ENCODE data around the gene ABR.
"Not testable (repeated sequence)": the region's sequence is repeated elsewhere in the genome, so short reads cannot be mapped to it uniquely, and the experiment has no call there.

The ABR gene

GRCh38 chr17:1095090-1095852 lies 84.5 kb downstream of the ABR start:
- no peak for DNase-seq (ENCODE audit: low read depth)

DNA sequence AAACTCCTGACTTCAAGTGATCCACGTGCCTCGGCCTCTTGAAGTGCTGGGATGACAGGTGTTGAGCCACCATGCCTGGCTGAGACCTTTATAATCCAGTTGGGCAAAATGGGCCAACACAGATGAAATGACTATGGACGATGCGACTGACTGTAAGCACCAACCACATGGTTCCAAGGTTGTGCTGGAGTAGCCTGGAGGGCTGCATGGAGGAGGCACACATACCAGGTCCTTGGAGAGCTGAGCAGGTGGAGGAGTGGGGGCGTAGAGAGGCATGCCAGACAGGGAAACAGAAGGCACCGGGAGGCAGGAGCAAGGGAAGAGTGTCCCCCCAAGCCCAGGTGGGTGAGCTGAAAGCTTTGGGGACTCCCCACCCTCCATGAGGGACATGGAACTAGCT lies 85.2 kb downstream of the ABR start:
- DNase-seq (ENCODE audit: low read depth), result no peak

DNA sequence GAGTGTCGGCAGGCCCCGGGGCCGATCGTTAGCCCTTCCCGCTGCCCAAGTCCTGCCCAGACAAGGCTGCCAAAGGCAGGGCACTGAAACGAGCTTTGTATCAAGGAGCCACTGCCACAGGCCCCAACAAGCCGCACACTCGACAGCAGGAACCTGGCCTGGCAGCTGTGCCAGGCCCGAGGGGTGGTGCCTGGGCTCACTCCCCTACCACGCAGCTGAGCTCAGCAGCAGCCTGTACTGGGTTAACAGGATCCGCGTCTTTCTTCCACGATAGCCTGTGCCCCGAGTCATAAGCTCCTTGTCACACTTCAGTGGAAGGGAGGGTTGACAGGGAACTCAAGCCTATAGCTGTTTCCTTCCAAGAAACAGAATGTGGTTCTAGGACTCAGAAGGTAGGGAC lies 87.9 kb downstream of the ABR start:
- no peak for DNase-seq (ENCODE audit: low read depth)

DNA sequence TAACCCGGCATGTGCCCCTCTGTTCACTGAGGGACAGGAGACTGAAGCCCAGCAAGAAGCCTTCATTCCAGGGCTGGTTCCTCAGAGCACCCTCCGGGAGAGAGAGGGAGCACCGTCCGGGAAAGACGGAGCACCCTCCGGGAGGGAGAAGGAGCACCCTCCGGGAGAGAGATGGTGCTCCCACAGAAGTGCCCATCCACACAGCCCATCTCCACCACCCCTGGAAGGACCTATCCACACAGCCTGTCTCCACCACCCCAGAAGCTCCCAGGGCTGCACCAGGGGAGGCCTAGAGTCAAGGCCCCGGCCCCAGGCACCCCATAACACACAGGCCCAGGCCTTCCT lies 88.6 kb downstream of the ABR start:
- no peak for DNase-seq (ENCODE audit: low read depth)

DNA sequence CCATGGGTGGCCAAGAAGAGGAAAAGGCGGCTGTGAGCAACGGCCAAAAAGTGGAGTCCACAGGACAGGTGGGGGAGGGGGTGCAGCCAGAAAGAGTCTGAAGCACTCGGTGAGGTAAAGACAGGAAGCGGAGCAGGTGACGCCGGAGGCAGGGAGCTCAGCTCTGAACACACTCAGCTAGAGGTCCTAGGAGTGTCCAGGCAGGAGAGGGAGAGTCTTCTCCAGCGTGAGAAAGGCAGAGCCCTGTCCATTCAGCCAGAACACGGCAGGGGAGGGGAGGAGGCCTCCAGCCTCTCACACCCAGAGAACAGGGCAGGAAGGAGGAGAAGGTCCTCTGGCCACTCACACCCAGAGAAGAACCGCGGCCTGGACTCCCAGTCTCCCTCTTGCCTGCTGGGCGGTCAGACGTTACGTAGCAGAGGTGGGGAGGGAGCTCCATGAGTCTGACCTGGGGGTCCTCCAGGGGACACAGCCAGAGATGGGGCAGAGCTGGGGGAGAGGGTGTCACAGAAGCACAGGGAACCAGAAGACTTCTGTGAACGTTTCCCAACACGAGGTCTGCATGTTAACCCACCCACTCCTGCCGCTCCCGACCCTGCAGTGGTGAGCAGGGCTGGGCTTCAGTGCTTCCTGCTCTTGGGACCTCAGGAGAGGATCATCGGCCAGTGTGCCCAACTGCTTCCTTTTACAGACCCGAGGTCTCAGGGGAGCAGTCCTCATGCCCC lies 89.2 kb downstream of the ABR start:
- no peak for DNase-seq (ENCODE audit: low read depth)

DNA sequence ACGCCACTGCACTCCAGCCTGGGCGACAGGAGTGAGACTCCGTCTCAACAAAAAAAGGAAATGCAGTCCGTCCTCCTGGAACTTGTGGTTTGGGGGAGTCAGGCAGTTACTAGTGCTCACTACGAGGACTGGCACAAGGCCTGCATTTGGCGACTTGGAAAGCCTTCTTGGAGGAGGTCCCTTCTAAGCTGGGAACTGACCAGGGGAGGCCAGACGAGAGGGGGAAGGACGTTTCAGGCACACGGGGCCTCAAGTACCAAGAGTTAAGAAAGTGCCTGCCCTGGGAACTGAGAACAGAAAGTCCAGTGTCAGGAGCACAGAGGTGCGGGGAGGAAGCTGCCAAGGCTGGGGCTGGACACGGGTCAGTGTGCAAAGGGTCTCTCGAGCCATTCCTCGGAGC lies 89.9 kb downstream of the ABR start:
- DNase-seq (ENCODE audit: low read depth), result no peak

DNA sequence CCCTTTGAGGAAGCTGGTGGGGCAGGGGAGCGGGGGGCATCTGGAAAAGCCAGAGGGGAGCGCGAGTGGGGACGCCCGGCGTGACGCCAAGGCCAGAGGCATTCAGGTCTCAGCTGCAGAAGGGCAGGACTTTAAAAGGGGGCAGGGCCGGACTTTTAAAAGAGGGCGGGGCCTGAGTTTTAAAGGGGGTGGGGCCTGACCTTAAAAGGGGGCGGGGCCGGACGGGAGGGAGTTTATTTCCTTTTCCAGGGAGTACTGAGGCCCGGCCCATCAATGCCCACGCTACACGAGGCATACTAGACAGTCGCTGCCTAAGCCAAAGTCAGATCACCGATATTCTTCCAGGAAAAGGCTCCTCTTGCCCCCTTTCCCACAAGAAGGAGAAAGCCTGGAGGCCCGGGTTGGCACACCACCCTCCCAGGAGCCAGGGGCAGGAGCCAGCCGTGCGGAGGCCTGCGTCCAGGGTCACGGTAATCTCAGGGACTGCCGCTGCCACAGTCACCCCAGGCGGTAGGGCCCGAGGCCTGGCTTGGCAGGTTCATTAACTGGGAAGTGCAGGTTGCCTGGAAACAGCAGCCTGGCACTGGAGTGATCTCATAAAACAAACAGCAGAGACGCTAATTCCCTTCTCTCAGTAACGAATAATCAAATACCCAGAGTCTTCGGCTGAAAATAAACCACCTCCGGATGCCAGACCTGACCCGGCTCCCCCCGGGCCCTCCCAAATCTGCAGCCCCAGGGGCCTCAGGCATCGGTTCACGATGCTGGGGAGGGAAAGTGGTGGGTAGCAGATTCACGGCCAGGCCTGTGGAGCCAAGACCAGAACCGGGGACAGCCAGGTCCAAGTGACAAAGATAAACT lies 92.2 kb downstream of the ABR start:
- DNase-seq (ENCODE audit: low read depth), result no peak

DNA sequence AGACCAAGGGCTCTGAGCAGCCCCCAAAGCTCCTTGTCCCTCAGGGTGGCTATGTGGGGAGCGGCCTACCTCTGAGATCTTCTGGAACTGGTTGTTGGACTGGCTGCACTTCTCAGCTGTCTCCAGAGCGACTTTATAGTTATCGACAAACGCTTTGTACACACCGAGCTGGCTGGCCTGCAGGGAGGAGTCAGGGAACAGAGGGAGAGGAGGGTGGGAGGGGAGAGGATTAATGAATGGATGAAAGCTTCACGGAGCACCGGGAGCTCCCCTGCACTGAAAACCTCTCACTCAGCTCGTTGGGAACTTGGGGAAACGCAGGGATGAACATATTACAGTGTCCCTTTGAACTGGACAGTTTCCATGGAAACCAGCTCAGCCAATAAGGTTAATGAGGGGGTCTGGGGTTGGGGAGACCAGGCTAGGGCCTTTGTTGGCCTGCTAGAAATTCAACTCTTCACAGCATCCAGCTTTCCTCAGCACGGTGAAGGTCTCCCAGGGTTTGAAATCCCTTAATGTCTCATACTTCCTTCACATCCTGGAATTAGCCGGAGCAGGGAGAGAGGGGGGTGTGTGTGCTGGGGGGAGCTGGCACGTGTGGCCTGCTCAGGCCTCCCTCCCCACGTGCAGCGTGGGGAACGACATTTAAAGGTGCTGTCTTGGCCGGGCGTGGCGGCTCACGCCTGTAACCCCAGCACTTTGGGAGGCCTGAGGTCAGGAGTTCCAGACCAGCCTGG lies 96.2 kb downstream of the ABR start:
- no peak for DNase-seq (ENCODE audit: low read depth)

DNA sequence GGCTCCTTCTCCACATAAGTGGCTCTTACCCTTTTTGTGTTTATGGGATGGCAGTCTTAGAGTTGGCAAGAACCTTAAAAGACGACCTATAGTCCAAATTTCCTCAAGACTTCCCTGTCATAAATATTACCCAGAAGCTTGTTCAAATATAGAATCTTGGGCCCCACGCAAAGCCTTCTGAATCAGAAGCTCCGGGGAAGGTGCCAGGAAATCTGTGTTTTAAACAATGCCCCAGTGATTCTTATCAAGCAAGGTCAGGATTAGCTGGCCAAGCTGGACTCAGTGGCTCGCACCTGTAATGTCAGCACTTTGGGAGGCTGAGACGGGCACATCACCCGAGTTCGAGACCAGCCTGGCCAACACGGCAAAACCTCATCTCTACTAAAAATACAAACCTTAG lies 97.2 kb downstream of the ABR start:
- DNase-seq (ENCODE audit: low read depth), result no peak

- no peak for DNase-seq (ENCODE audit: low read depth)
These were observed 100.8 kb downstream of the ABR start for GRCh38 chr17:1078831-1079561.

DNA sequence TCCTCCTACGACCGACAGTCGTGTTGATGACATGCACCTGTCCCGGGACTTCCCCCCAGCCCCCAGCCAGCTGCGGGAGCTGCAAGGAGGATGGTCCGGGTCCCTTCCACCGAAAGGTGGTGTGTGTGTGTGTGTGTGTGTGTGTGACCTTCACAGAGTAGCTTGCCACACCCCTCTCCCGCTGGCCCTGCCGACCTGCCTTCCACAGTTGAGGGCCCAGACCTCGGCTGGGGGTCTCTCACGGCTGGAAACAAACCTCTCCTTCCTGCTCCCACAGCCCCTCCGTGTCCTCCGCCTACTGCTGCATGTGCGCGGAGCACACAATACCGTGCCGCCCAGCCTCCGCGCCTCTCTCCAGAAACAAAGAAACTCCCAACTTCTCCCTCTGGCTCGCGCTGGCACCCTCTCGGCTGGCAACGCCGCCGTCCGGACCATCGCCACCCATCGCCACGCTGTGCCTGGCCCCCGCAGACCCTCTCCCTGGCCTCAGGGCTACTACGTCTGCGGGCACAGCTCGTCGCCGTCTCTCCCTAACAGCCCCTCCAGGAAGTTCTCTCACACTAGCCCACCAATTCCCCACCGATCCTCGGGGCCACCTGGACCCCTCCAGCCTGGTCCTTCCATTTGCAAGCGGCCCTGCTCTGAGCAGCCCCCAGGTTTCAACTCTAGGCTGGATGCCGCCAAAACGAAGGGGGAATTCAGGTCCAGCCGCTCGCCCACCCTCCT lies 101.6 kb downstream of the ABR start:
- no peak for DNase-seq (ENCODE audit: low read depth)

DNA sequence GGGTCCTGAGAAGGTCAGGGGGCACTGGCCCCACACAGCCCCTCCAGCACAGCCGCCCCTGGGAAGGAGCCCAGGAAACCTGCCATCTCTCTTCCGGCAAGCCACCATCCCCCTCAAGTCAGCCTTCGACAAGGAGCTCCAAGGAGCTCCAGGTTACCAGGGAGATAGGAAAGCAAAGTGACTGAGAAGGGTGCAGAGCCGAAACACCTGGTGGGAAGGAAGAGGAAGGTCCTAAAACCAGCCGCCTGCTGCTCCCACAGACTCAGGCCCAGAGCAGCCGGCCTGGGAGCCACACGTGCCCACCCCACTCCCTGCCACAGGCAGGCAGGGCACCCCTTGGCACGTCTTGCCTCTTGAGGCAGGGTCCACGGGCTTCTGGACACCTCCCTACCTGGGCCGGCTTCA lies 102.2 kb downstream of the ABR start:
- no peak for DNase-seq (ENCODE audit: low read depth)

DNA sequence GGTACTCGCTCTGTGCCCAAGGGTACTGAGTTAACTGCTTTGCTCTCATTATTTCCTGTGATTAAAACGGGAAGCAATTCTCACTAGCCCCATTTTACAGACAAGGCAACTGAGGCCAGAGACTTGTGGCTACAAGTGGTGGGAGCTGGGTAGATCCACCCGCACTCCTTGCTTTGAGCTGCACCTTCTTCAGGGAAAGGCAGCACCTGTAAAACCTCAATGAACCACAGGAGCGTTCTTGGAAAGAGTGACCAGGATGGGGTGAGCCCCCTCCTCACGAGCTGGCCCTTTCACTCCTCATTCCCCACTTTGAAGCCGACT lies 102.8 kb downstream of the ABR start:
- DNase-seq (ENCODE audit: low read depth), result no peak

DNA sequence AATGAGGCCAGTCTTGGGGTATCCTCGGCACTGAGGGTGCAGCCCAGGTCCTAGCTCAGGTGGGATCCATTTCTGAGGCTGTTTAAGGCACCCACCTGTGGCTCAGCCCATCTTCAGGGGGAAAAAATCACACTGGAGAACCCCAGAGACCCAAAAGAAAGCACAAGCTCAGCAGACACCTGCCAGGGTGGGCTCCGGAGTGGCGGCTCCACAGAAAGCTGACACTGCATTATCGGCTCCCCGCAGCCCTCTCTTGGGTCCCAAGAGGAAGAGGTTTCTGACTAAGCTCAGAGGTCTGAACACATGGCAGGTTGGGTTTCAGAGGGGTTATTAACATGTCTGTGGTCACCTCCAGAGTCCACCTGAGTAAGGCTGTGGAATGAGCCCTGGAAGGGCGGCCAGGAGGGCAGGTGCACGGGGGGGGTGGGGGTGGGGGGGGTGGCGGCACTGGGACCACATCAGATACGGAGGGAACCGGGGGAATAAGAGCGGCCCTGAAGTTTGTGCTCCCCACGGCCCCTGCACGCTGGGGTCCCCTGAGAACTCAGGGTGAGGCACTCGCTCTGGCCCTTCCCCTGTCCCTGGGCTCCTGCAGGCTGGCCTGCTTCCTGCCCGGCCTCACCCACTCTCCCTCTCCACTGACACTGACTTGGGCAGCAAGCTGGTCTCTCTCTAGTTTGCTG lies 103.3 kb downstream of the ABR start:
- no peak for DNase-seq (ENCODE audit: low read depth)

DNA sequence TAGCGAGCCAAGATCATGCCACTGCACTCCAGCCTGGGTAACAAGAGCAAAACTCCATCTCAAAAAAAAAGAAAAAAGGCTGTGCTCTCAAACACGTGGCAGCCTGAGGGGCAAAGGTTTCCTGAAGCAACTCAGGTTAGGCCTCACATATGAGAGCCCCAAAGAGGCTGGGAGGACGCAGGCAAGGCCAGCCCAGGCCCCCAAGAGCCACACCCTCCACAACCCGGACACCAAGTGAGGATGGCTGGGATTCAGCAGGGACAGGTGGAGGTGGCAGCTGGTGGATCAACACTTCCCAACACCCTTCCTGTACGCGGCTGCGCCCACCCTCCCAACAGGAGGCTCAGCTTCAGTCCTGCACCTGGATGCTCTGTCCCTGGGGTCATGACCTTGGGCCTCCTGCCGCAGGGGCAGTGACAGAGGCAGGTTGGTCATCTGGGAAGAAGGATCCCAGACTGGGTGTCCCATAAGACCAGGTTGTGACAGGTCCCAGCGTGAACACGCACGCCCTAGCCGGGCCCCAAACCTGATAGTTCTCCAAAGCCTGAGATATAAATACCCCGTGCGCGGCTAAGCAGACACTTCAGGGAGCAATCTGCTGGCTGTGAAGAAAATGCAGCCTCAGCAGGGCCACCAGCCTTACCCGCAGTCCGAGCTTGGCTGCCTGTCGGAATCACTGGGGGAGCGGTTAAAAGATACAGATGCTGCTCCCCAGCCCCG lies 104.7 kb downstream of the ABR start:
- no peak for DNase-seq (ENCODE audit: low read depth)

DNA sequence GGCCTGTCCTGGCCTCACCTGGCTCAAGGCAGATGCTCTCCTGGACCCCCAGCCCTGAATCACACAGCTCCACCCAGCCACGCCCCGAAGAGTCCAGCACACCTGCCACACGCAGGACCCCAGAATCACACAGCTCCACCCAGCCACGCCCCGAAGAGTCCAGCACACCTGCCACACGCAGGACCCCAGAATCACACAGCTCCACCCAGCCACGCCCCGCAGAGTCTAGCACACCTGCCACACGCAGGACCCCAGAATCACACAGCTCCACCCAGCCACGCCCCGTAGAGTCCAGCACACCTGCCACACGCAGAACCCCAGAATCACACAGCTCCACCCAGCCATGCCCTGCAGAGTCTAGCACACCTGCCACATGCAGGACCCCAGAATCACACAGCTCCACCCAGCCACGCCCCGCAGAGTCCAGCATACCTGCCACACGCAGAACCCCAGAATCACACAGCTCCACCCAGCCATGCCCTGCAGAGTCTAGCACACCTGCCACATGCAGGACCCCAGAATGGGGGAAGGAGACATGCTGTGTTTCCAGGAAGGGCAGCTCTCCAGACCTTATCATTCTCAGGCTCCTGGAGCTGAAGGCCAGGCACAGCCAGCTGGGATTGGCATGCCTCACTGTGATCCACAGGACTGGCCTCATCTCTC lies 105.7 kb downstream of the ABR start:
- DNase-seq (ENCODE audit: low read depth), result not testable (repeated sequence)

GRCh38 chr17:1073241-1073962 lies 106.4 kb downstream of the ABR start:
- no peak for DNase-seq (ENCODE audit: low read depth)

DNA sequence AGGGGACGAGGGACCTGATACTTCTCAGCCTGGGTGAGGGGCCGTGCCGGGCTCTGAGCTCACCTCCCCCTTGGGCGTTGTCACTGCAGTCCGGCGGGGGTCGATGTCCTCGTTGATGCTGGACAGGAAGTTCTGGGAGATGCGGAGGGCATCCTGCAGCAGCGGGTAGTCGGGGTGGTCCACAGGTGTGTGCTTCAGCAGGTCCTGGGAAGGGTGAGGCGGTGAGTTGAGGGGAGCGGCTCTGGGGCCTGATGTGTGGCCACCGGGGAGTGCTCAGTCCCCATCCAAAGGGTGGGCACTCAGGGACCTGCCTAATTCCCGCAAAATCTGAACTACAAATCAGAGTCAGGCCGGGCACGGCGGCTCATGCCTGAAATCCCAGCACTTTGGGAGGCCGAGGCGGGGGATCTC lies 107.2 kb downstream of the ABR start:
- no peak for DNase-seq (ENCODE audit: low read depth)
